ENCODE data around the gene URB2.

DNA sequence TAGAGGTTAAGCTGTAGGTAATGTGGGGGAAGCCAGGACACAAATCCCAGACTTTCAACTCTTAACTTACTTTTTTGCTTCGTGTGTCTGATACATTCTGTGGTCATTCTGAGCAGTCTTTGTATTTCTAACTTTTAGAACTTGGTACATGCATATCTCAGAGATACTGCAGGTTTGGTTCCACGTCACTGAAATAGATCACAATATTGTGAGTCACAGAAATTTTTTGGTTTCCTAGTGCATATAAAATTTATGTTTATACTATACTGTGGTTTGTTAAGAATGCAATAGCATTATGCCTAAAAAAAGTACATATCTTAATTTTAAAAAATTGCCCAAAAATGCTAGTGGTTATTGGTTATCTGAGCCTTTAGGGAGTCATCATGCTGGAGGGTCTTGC lies 3.2 kb downstream of the URB2 start:
- TF ChIP-seq, protein P1, sequence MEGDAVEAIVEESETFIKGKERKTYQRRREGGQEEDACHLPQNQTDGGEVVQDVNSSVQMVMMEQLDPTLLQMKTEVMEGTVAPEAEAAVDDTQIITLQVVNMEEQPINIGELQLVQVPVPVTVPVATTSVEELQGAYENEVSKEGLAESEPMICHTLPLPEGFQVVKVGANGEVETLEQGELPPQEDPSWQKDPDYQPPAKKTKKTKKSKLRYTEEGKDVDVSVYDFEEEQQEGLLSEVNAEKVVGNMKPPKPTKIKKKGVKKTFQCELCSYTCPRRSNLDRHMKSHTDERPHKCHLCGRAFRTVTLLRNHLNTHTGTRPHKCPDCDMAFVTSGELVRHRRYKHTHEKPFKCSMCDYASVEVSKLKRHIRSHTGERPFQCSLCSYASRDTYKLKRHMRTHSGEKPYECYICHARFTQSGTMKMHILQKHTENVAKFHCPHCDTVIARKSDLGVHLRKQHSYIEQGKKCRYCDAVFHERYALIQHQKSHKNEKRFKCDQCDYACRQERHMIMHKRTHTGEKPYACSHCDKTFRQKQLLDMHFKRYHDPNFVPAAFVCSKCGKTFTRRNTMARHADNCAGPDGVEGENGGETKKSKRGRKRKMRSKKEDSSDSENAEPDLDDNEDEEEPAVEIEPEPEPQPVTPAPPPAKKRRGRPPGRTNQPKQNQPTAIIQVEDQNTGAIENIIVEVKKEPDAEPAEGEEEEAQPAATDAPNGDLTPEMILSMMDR (IDR thresholded peaks at IDR 0.05 in 2 of 3, conservative IDR thresholded peaks at IDR 0.05 in 1 of 3; ENCODE audit: control insufficient read depth in 2 of 3, extremely low read depth in 1 of 3, insufficient read depth in 1 of 3, low read depth in 3 of 3, low read length in 3 of 3), result no peak
- no peak for TF ChIP-seq EZH2 (IDR thresholded peaks at IDR 0.05; ENCODE audit: borderline replicate concordance, control insufficient read depth, low read depth, low read length)
- no peak for TF ChIP-seq YBX1 (IDR thresholded peaks at IDR 0.05)
- TF ChIP-seq, protein P2, sequence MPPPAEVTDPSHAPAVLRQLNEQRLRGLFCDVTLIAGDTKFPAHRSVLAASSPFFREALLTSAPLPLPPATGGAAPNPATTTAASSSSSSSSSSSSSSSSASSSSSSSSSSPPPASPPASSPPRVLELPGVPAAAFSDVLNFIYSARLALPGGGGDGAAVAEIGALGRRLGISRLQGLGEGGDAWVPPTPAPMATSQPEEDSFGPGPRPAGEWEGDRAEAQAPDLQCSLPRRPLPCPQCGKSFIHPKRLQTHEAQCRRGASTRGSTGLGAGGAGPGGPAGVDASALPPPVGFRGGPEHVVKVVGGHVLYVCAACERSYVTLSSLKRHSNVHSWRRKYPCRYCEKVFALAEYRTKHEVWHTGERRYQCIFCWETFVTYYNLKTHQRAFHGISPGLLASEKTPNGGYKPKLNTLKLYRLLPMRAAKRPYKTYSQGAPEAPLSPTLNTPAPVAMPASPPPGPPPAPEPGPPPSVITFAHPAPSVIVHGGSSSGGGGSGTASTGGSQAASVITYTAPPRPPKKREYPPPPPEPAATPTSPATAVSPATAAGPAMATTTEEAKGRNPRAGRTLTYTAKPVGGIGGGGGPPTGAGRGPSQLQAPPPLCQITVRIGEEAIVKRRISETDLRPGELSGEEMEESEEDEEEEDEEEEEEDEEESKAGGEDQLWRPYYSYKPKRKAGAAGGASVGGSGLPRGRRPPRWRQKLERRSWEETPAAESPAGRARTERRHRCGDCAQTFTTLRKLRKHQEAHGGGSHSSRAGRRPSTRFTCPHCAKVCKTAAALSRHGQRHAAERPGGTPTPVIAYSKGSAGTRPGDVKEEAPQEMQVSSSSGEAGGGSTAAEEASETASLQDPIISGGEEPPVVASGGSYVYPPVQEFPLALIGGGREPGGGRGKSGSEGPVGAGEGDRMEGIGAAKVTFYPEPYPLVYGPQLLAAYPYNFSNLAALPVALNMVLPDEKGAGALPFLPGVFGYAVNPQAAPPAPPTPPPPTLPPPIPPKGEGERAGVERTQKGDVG (CRISPR knock-in tag; IDR thresholded peaks at IDR 0.05), result no peak
- TF ChIP-seq EP300 (IDR thresholded peaks at IDR 0.05; ENCODE audit: borderline replicate concordance in 1 of 2, control insufficient read depth in 1 of 2, low read depth in 2 of 2, low read length in 2 of 2), result no peak
- no peak for TF ChIP-seq POLR2AphosphoS5 (IDR thresholded peaks at IDR 0.05; ENCODE audit: low read length)
- TF ChIP-seq NRF1 (conservative IDR thresholded peaks at IDR 0.05; ENCODE audit: low read depth, low read length), result no peak
- no peak for TF ChIP-seq JUNB (IDR thresholded peaks at IDR 0.05)
- TF ChIP-seq, protein P3, sequence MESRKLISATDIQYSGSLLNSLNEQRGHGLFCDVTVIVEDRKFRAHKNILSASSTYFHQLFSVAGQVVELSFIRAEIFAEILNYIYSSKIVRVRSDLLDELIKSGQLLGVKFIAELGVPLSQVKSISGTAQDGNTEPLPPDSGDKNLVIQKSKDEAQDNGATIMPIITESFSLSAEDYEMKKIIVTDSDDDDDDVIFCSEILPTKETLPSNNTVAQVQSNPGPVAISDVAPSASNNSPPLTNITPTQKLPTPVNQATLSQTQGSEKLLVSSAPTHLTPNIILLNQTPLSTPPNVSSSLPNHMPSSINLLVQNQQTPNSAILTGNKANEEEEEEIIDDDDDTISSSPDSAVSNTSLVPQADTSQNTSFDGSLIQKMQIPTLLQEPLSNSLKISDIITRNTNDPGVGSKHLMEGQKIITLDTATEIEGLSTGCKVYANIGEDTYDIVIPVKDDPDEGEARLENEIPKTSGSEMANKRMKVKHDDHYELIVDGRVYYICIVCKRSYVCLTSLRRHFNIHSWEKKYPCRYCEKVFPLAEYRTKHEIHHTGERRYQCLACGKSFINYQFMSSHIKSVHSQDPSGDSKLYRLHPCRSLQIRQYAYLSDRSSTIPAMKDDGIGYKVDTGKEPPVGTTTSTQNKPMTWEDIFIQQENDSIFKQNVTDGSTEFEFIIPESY (IDR thresholded peaks at IDR 0.05), result no peak
- no peak for TF ChIP-seq PAX8 (IDR thresholded peaks at IDR 0.05)
- no peak for TF ChIP-seq RFX5 (IDR thresholded peaks at IDR 0.05; ENCODE audit: low read depth, low read length)
- no peak for TF ChIP-seq CBX5 (IDR thresholded peaks at IDR 0.05; ENCODE audit: low read depth)

Data from GM12878 (cell line).